Fibroblast of skin of left quadriceps (primary cell): ENCODE results near the gene C5orf24.

Experiments
- DNase-seq, 2 experiments: peaks; one replicate each; pipeline ENCODE4 v3.0.0-alpha.2; 2013; ENCODE audit warnings: low read depth in 2 of 2

C5orf24 gene

DNA sequence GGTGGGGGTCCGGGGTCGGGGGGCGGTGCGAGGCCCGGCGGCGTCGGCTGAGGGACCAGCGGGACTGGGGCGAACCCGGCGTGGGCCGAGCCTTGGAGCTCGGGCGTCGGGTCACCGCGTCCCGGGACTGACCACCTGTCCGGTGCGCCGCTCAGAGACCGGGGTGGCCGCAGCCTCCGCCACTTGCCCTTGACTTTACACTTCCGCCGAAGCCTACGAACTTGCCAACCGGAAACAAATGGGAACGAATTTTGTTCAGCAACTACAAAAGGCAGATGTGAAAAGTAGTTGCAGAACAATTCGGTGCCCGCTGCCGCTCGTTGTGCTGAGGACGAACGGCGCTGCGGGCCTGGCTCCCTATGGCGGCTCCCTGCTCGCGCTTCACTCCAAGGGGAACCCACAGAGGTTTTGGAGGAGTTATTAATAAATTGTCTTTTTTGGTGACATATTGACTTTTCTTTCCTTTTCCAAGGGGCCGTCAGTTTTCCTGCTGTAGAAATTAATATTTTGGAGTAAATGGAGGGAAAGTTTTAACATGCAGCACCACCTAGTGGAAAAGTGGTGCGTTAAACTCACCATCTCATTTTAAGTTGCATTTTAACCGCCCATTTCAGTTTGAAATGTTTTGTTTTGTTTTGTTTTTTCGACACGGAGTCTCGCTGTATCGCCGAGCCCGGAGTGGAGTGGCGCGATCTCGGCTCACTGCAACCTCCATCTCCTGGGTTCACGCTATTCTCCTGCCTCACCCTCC, 59.7 kb downstream of the C5orf24 start:
- DNase-seq: peak; percentile 32 to 49

DNA sequence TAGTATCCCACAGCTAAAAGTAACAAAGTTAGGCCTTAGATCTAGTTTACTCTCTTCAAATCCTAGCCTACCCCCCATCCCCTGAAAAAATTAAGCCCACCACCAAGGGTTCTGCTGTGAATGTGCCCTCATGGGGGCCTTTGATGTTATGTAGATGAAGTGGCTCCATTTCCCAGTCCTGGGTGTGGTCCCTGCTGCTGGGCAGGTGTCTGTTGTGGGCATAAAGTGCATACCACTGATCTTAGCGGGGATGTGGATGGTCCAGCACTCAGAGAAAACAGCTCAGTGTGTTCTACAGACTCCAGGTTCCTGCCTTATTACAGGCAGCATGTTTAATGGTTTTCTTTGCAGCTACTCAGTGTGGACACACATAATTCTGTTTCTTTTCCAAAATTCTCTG, 61.0 kb downstream of the C5orf24 start:
- no peak for DNase-seq
